ENCODE results near the gene EGLN1.

The EGLN1 gene

GRCh38 chr1:231332761-231333160 is 89.3 kb downstream of the EGLN1 start:
- no peak for DNase-seq (ENCODE audit: low spot score)

GRCh38 chr1:231329483-231329882 is 92.6 kb downstream of the EGLN1 start:
- no peak for DNase-seq (ENCODE audit: low spot score)

GRCh38 chr1:231327617-231328016 is 94.5 kb downstream of the EGLN1 start:
- DNase-seq (ENCODE audit: low spot score) = no peak

GRCh38 chr1:231326248-231326647 is 95.8 kb downstream of the EGLN1 start:
- DNase-seq (ENCODE audit: low spot score) = no peak

GRCh38 chr1:231324660-231325059 is 97.4 kb downstream of the EGLN1 start:
- no peak for DNase-seq (ENCODE audit: low spot score)

GRCh38 chr1:231322880-231323530 is 99.1 kb downstream of the EGLN1 start:
- no peak for DNase-seq (ENCODE audit: low spot score)

- DNase-seq (ENCODE audit: low spot score) = no peak
Observed at GRCh38 chr1:231319080-231319479, 103.0 kb downstream of the EGLN1 start.

- DNase-seq (ENCODE audit: low spot score) = no peak
Observed at GRCh38 chr1:231318568-231318967, 103.5 kb downstream of the EGLN1 start.

GRCh38 chr1:231318015-231318355 is 104.1 kb downstream of the EGLN1 start:
- DNase-seq (ENCODE audit: low spot score) = no peak

- DNase-seq (ENCODE audit: low spot score) = no peak
Observed at GRCh38 chr1:231317306-231318014, 104.6 kb downstream of the EGLN1 start.

- DNase-seq (ENCODE audit: low spot score) = peak; percentile 39
Observed at GRCh38 chr1:231315887-231316286, 106.2 kb downstream of the EGLN1 start.
